NCI-H524 (cell line): Measurements from ENCODE around the gene CMTM3.
A peak's percentile ranks its signal among the peaks of the same experiment; 100 is the strongest.
"Not testable (repeated sequence)": the region's sequence is repeated elsewhere in the genome, so short reads cannot be mapped to it uniquely, and the experiment has no call there.

Experiments used
- DNase-seq, 2 experiments: peaks; one replicate each; lab custom pipeline; 2025; lab: John Stamatoyannopoulos, UW

CMTM3 gene

GRCh38 chr16:66604376-66605176 is at the start of gene CMTM3:
Gene CMTM3 (plus strand): TSS chr16:66604704. CDS start chr16:66604806, 102 bp downstream.
- peak; percentile 24 to 46 for DNase-seq

- DNase-seq: no peak
These were observed 44.4 kb upstream of the CMTM3 start for GRCh38 chr16:66560107-66560506.

GRCh38 chr16:66561381-66562080 is 43.0 kb upstream of the CMTM3 start:
- no peak for DNase-seq

- DNase-seq: peak in 1 of 2 experiments; percentile 11
These were observed 42.1 kb upstream of the CMTM3 start for GRCh38 chr16:66562409-66562808.

GRCh38 chr16:66562986-66563385 is 41.5 kb upstream of the CMTM3 start:
- DNase-seq: no peak

- DNase-seq: no peak
These were observed 40.8 kb upstream of the CMTM3 start for GRCh38 chr16:66563574-66564334.

- DNase-seq: no peak
These were observed 38.2 kb upstream of the CMTM3 start, which contains the start of gene CMTM1 for GRCh38 chr16:66566051-66566901. Gene CMTM1 (plus strand): TSS chr16:66566439. CDS start chr16:66566514, 75 bp downstream.

GRCh38 chr16:66567270-66567669 is 37.2 kb upstream of the CMTM3 start:
- not testable (repeated sequence) for DNase-seq

- DNase-seq: no peak
These were observed 36.1 kb upstream of the CMTM3 start for GRCh38 chr16:66568355-66568754.

GRCh38 chr16:66569131-66569530 is 35.4 kb upstream of the CMTM3 start:
- no peak for DNase-seq

GRCh38 chr16:66569827-66570405 is 34.6 kb upstream of the CMTM3 start:
- DNase-seq: no peak

GRCh38 chr16:66572356-66572755 is 32.1 kb upstream of the CMTM3 start:
- no peak for DNase-seq

GRCh38 chr16:66574081-66574480 is 30.4 kb upstream of the CMTM3 start:
- DNase-seq: no peak

GRCh38 chr16:66574531-66574930 is 30.0 kb upstream of the CMTM3 start:
- DNase-seq: no peak

GRCh38 chr16:66575060-66575459 is 29.4 kb upstream of the CMTM3 start:
- no peak for DNase-seq

GRCh38 chr16:66576296-66576695 is 28.2 kb upstream of the CMTM3 start:
- no peak for DNase-seq

GRCh38 chr16:66578651-66579531 is 25.6 kb upstream of the CMTM3 start, which contains the start of gene CMTM2:
Gene CMTM2 (plus strand): TSS chr16:66579463. CDS start chr16:66579608, 145 bp downstream.
- DNase-seq: peak in 1 of 2 experiments; percentile 39

GRCh38 chr16:66580605-66581209 is 23.8 kb upstream of the CMTM3 start:
- peak; percentile 50 to 61 for DNase-seq

GRCh38 chr16:66581246-66581952 is 23.1 kb upstream of the CMTM3 start:
- no peak for DNase-seq
